ENCODE measurements around the gene CROCC2. TPM values are rescaled to one million over a fixed set of nuclear protein-coding genes. Genes with fewer than 3 reads are reported as not detected.

The CROCC2 gene
- total RNA-seq, 2 experiments from 2014 or later, result not detected

DNA sequence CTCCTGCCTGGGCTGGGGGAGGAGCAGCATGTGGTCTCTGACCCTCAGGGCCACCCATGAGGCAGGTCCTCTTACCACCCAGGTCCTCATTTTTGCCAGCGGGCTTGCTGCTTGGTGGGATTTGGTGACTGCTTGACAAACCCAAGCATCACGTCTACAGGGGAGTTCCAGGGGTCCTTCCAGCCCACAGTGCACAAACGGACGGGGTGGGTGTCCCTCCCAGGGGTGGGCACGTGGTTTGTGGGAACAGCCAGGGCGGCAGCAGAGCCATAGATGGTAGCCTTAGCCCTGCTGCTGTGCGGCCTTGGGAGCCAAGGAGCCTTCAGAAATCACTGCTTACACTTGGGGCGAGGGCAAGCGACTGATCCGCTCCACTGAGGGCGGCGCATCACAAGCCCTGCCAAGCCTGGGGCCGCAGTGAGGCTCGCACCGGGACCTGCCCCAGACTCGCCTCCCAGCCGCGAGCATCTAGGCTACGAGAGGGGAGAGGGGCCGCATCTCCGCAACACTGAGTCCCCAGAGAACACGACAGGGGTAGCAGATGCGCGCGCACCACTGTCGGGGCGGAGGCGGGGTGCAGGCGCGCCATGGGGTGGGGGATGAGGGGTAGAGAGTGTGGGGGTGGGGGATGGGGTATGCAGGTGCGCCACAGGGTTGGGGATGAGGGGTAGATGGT, 129.1 kb downstream of the CROCC2 start:
- Mint-ChIP-seq H3K4me3 (no peak overlapping the region), H3K4me1 (ENCODE audit: low read depth) (peaks cover 9% of the 10 kb centered on the region), H3K9me3 (no peaks in the 10 kb centered on the region), H3K36me3 (ENCODE audit: low read depth) (no peaks in the 10 kb centered on the region), H3K27ac (no peak overlapping the region), H3K27me3 (no peaks in the 10 kb centered on the region)
- TF ChIP-seq, protein P1, sequence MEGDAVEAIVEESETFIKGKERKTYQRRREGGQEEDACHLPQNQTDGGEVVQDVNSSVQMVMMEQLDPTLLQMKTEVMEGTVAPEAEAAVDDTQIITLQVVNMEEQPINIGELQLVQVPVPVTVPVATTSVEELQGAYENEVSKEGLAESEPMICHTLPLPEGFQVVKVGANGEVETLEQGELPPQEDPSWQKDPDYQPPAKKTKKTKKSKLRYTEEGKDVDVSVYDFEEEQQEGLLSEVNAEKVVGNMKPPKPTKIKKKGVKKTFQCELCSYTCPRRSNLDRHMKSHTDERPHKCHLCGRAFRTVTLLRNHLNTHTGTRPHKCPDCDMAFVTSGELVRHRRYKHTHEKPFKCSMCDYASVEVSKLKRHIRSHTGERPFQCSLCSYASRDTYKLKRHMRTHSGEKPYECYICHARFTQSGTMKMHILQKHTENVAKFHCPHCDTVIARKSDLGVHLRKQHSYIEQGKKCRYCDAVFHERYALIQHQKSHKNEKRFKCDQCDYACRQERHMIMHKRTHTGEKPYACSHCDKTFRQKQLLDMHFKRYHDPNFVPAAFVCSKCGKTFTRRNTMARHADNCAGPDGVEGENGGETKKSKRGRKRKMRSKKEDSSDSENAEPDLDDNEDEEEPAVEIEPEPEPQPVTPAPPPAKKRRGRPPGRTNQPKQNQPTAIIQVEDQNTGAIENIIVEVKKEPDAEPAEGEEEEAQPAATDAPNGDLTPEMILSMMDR (IDR thresholded peaks at IDR 0.05), result no peak
- ChIA-PET POLR2A (no interaction called here), CTCF (no interaction called here)
- ATAC-seq, result no peak
- peak; percentile 23 for DNase-seq
- intact Hi-C loops (cut with micrococcal nuclease), result no loop called here

DNA sequence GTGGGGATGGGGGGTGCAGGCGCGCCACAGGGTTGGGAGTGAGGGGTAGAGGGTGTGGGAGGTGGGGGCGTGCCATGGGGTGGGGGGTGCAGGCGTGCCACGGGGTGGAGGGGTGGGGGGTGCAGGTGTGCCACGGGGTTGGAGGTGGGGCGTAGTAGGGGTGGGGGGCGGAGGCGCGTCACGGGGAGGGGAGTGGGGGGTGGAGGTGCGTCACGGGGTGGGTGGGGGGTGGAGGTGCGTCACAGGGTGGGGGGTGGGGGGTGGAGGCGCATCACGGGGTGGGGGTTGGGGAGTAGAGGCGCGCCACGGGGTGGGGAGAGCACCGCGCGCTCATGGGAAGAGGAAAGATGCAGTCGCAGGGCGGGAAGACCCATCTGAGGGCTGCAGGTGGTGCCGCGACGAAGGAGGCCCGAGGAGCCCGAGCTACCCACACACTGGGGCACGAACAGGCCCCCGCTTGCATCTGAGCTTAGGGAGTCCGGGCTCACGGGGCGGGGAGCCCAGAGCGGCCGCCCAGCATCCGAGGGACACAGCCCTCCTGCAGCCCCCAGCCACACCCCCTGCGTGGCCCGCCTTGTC, 129.8 kb downstream of the CROCC2 start:
- H3K27ac Mint-ChIP-seq, result no peak overlapping the region
- ATAC-seq, result peak; percentile 43
- no peaks in the 10 kb centered on the region for H3K36me3 Mint-ChIP-seq (ENCODE audit: low read depth)
- ChIA-PET CTCF (no interaction called here), POLR2A (no interaction called here)
- intact Hi-C loops (cut with micrococcal nuclease), result no loop called here
- DNase-seq, result peak; percentile 45
- H3K4me3 Mint-ChIP-seq, result peak overlapping the region; percentile 67
- H3K4me1 Mint-ChIP-seq (ENCODE audit: low read depth), result peaks cover 9% of the 10 kb centered on the region
- H3K27me3 Mint-ChIP-seq, result no peaks in the 10 kb centered on the region
- H3K9me3 Mint-ChIP-seq, result no peaks in the 10 kb centered on the region
- TF ChIP-seq, protein P1 (IDR thresholded peaks at IDR 0.05), result no peak

DNA sequence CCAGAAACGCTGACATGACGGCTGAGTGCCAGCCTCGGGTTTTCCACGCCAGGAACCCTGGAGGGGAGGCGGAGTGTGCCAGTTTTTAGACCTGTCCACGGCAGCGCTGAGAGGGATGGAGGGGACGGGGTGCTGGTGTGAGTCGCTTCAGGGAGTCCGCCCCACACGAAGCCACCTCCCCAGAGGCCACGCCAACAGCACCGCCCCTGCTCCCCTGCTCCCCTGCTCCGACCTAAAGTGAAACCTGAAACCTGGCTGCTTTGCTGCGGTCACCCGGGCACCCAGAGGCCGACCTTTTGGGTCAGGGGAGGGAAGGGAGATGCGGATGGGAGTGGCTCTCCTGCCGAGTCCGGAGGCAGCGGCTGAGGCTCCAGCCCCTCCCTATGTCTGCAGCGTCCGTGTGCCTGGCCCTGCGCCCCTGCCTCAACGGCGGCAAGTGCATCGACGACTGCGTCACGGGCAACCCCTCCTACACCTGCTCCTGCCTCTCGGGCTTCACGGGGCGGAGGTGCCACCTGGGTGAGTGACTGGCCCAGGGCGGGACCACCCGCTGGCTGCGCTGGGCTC, 130.3 kb downstream of the CROCC2 start:
- no peaks in the 10 kb centered on the region for H3K36me3 Mint-ChIP-seq (ENCODE audit: low read depth)
- ChIA-PET POLR2A (no interaction called here), CTCF (no interaction called here)
- ATAC-seq (peak; percentile 88), DNase-seq (peak; percentile 75)
- H3K4me1 Mint-ChIP-seq (ENCODE audit: low read depth), result peaks cover 9% of the 10 kb centered on the region
- peak overlapping the region; percentile 49 for H3K27ac Mint-ChIP-seq
- intact Hi-C loops (cut with micrococcal nuclease), result no loop called here
- TF ChIP-seq, protein P1 (IDR thresholded peaks at IDR 0.05), result no peak
- H3K27me3 Mint-ChIP-seq, result no peaks in the 10 kb centered on the region
- peak overlapping the region; percentile 67 for H3K4me3 Mint-ChIP-seq
- no peaks in the 10 kb centered on the region for H3K9me3 Mint-ChIP-seq

DNA sequence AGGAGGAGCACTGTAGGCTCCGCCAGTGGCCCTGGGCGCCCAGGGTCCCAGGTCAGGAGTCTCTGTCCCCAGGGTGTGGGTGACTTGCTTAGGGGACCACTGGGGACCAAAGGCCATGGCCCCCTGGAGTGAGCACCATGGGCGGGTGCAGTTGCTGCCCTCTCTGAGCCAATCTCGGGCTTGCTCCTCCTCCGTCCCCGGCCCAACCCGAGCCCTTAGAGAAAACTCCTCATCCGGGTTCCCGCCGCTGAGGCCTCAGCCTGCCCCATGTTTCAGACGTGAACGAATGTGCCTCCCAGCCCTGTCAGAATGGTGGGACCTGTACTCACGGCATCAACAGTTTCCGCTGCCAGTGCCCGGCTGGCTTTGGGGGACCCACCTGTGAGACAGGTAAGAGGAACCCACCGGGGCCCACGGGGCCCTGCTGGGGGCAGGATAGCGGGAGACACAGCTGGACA, 130.9 kb downstream of the CROCC2 start:
- Mint-ChIP-seq H3K4me3 (peak overlapping the region; percentile 67), H3K4me1 (ENCODE audit: low read depth) (peaks cover 12% of the 10 kb centered on the region), H3K9me3 (no peaks in the 10 kb centered on the region), H3K36me3 (ENCODE audit: low read depth) (no peaks in the 10 kb centered on the region), H3K27me3 (no peaks in the 10 kb centered on the region), H3K27ac (no peak overlapping the region)
- ChIA-PET CTCF (no interaction called here), POLR2A (no interaction called here)
- peak; percentile 38 for DNase-seq
- TF ChIP-seq, protein P1 (IDR thresholded peaks at IDR 0.05), result no peak
- ATAC-seq, result peak; percentile 43
- intact Hi-C loops (cut with micrococcal nuclease), result no loop called here

GRCh38 chr2:241037498-241037897, 131.4 kb downstream of the CROCC2 start:
- H3K36me3 Mint-ChIP-seq (ENCODE audit: low read depth), result no peaks in the 10 kb centered on the region
- H3K4me3 Mint-ChIP-seq, result peak overlapping the region; percentile 67
- ChIA-PET POLR2A (no interaction called here), CTCF (no interaction called here)
- no peak for DNase-seq
- no peak overlapping the region for H3K27ac Mint-ChIP-seq
- no peak for ATAC-seq
- TF ChIP-seq, protein P1 (IDR thresholded peaks at IDR 0.05), result no peak
- H3K4me1 Mint-ChIP-seq (ENCODE audit: low read depth), result peaks cover 12% of the 10 kb centered on the region
- no peaks in the 10 kb centered on the region for H3K27me3 Mint-ChIP-seq
- no peaks in the 10 kb centered on the region for H3K9me3 Mint-ChIP-seq
- intact Hi-C loops (cut with micrococcal nuclease), result no loop called here
